ENCODE measurements around the gene FLVCR1.

DNA sequence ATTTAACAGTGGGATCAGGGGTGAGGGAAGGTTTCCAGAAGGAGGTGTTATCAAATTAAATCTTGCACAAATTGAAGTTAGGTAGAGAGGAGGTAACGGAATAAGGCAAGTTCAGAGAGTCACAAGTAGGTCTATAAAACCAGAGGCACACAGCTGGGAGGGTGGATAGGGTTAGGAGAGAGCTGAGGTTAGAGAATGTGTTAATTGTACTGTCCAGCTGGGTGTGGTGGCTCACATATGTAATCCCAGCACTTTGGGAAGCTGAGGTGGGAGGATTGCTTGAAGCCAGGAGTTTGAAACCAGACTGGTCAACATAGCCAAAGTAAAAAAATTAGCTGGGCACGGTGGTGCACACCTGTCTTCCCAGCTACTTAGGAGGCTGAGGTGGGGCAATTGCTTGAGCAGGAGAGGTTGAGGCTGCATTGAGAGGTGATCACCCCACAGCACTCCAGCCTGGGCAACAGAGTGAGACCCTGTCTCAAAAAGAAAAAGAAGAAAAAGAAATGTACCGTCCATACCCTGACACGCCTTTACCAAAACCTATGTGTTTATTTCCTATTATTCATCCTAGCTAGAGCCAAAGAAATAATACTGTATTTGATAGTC is 30.8 kb upstream of the FLVCR1 start:
- TF ChIP-seq, protein P1, sequence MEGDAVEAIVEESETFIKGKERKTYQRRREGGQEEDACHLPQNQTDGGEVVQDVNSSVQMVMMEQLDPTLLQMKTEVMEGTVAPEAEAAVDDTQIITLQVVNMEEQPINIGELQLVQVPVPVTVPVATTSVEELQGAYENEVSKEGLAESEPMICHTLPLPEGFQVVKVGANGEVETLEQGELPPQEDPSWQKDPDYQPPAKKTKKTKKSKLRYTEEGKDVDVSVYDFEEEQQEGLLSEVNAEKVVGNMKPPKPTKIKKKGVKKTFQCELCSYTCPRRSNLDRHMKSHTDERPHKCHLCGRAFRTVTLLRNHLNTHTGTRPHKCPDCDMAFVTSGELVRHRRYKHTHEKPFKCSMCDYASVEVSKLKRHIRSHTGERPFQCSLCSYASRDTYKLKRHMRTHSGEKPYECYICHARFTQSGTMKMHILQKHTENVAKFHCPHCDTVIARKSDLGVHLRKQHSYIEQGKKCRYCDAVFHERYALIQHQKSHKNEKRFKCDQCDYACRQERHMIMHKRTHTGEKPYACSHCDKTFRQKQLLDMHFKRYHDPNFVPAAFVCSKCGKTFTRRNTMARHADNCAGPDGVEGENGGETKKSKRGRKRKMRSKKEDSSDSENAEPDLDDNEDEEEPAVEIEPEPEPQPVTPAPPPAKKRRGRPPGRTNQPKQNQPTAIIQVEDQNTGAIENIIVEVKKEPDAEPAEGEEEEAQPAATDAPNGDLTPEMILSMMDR (conservative IDR thresholded peaks at IDR 0.05; ENCODE audit: low read length): no peak
- TF ChIP-seq EZH2phosphoT487 (IDR thresholded peaks at IDR 0.05; ENCODE audit: borderline replicate concordance, low read depth, low read length): no peak
